ENCODE measurements around the gene CAMK4.

Gene CAMK4

GRCh38 chr5:111488353-111488752, 264.2 kb downstream of the CAMK4 start:
- TF ChIP-seq CTCF (IDR thresholded peaks at IDR 0.05; ENCODE audit: low read depth, low read length, poor library complexity, severe bottlenecking) (no peak), EZH2phosphoT487 (IDR thresholded peaks at IDR 0.05; ENCODE audit: borderline replicate concordance, low read length) (no peak)
- Histone ChIP-seq H3K4me3 (ENCODE audit: low read length) (no peak overlapping the region), H3K79me2 (ENCODE audit: control insufficient read depth, low read length) (no peaks in the 10 kb centered on the region), H3K9me2 (replicated peaks; ENCODE audit: control insufficient read depth, low read length) (no peaks in the 10 kb centered on the region), H3F3A (ENCODE audit: control insufficient read depth, insufficient read depth) (no peaks in the 10 kb centered on the region), H3K4me1 (ENCODE audit: control insufficient read depth, low read length) (no peaks in the 10 kb centered on the region), H3K36me3 (ENCODE audit: control insufficient read depth, low read length) (no peaks in the 10 kb centered on the region), H3K4me2 (ENCODE audit: low read length) (no peak overlapping the region), H3K27me3 (ENCODE audit: control insufficient read depth, low read length) (no peaks in the 10 kb centered on the region), H3K27ac (ENCODE audit: low read depth, low read length) (no peak overlapping the region), H4K20me1 (ENCODE audit: control insufficient read depth, insufficient read depth, low read depth, low read length) (no peaks in the 10 kb centered on the region), H3K9me3 (ENCODE audit: control insufficient read depth, insufficient read depth, low read length) (no peaks in the 10 kb centered on the region)

GRCh38 chr5:111493031-111493430, 268.8 kb downstream of the CAMK4 start:
- no peak overlapping the region for H3K4me2 ChIP-seq (ENCODE audit: low read length)
- H3K9me2 ChIP-seq (replicated peaks; ENCODE audit: control insufficient read depth, low read length): no peaks in the 10 kb centered on the region
- H3K4me1 ChIP-seq (ENCODE audit: control insufficient read depth, low read length): no peaks in the 10 kb centered on the region
- H3K27ac ChIP-seq (ENCODE audit: low read depth, low read length): no peak overlapping the region
- H3K79me2 ChIP-seq (ENCODE audit: control insufficient read depth, low read length): no peaks in the 10 kb centered on the region
- no peak for TF ChIP-seq CTCF (IDR thresholded peaks at IDR 0.05; ENCODE audit: low read depth, low read length, poor library complexity, severe bottlenecking)
- no peak for TF ChIP-seq EZH2phosphoT487 (IDR thresholded peaks at IDR 0.05; ENCODE audit: borderline replicate concordance, low read length)
- H4K20me1 ChIP-seq (ENCODE audit: control insufficient read depth, insufficient read depth, low read depth, low read length): no peaks in the 10 kb centered on the region
- H3K9me3 ChIP-seq (ENCODE audit: control insufficient read depth, insufficient read depth, low read length): no peaks in the 10 kb centered on the region
- H3K27me3 ChIP-seq (ENCODE audit: control insufficient read depth, low read length): no peaks in the 10 kb centered on the region
- H3K4me3 ChIP-seq (ENCODE audit: low read length): no peak overlapping the region
- H3K36me3 ChIP-seq (ENCODE audit: control insufficient read depth, low read length): peaks cover 30% of the 10 kb centered on the region
- peaks cover 3% of the 10 kb centered on the region; the same call in 1 of the 2 replicates for H3F3A ChIP-seq (ENCODE audit: control insufficient read depth, insufficient read depth)

DNA sequence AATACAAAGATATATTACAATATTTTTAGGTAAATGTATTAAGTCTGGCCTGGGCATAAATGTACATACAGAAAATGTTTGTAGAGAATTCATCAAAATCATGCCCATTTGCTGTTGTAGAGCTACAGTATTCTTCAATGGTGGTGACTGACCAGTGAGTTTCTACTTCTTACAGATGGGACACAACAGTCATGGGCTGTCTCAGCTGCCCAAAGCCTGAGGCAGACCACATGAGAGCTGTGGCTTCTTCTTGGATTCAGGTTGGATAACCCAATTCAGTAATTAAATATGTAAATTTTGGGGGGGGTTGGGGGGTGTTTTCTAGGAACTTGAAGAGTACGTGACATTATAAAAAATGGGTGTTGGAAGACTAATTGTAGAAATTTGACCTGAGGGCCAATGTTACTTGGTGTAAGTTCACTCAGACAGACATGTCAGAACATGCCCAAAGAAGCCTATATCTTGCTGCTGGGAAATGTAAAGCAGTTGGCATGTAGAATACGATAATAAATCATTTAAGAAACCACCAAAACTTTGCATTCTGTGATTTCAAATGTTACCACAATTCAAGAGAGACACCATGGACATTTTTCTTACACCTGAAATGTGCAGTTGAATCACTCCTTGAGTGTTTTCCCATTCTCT, 270.3 kb downstream of the CAMK4 start:
- no peaks in the 10 kb centered on the region for H3K79me2 ChIP-seq (ENCODE audit: control insufficient read depth, low read length)
- H3K4me3 ChIP-seq (ENCODE audit: low read length): no peak overlapping the region
- TF ChIP-seq EZH2phosphoT487 (IDR thresholded peaks at IDR 0.05; ENCODE audit: borderline replicate concordance, low read length) (no peak), CTCF (IDR thresholded peaks at IDR 0.05; ENCODE audit: low read depth, low read length, poor library complexity, severe bottlenecking) (no peak)
- no peaks in the 10 kb centered on the region for H3K4me1 ChIP-seq (ENCODE audit: control insufficient read depth, low read length)
- H3K9me2 ChIP-seq (replicated peaks; ENCODE audit: control insufficient read depth, low read length): no peaks in the 10 kb centered on the region
- peaks cover 3% of the 10 kb centered on the region; the same call in 1 of the 2 replicates for H3F3A ChIP-seq (ENCODE audit: control insufficient read depth, insufficient read depth)
- no peak overlapping the region for H3K4me2 ChIP-seq (ENCODE audit: low read length)
- no peaks in the 10 kb centered on the region for H3K27me3 ChIP-seq (ENCODE audit: control insufficient read depth, low read length)
- peaks cover 44% of the 10 kb centered on the region for H3K36me3 ChIP-seq (ENCODE audit: control insufficient read depth, low read length)
- no peaks in the 10 kb centered on the region for H4K20me1 ChIP-seq (ENCODE audit: control insufficient read depth, insufficient read depth, low read depth, low read length)
- H3K27ac ChIP-seq (ENCODE audit: low read depth, low read length): no peak overlapping the region
- H3K9me3 ChIP-seq (ENCODE audit: control insufficient read depth, insufficient read depth, low read length): no peaks in the 10 kb centered on the region
